Sigmoid colon (tissue), 4 donors: ENCODE results near the gene KCNMB2.

Experiments
- POLR2A ChIP-seq, 2 donors: fragments of 450-650 bp; IDR thresholded peaks; one replicate each; pipeline ENCODE4 v1.6.1; 2016; ENCODE audit warnings: antibody characterized with exemption in 2 of 2, mild to moderate bottlenecking in 2 of 2, moderate library complexity in 2 of 2
- POLR2AphosphoS5 ChIP-seq, 4 donors: sonication (generic); formaldehyde crosslinking; IDR thresholded peaks; one replicate each; pipeline ENCODE4 v1.6.1; 2017; ENCODE audit warnings: antibody characterized with exemption in 4 of 4
- TF ChIP-seq, protein P1 (sequence below), 4 experiments: fragments of 450-650 bp in 3 of 4; fragments of 200-600 bp in 1 of 4; IDR thresholded peaks; one replicate each; pipeline ENCODE4 v1.5.1; 2016 to 2019; ENCODE audit warnings: antibody characterized with exemption in 4 of 4, mild to moderate bottlenecking in 3 of 4, moderate library complexity in 2 of 4

DNA sequence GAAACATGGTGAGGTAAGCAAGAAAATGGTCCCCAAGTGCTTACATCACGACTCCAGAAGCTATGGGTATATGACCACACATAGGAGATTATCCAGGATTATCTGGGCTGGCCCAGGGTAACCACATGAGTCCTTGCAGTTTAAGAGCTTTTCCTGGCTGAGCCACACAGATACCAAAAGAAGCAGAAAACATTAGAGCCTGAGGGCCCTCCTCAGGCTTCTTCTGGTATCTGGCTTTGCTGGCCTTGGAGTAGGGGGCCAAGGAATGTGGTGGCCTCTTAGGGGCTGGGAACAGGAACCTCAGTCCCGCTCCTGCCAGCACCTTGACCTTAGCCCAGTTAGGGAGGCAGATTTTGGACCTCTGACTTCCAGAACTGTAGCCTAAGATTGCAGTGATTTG lies 259.1 kb downstream of the KCNMB2 start:
- TF ChIP-seq, protein P1, sequence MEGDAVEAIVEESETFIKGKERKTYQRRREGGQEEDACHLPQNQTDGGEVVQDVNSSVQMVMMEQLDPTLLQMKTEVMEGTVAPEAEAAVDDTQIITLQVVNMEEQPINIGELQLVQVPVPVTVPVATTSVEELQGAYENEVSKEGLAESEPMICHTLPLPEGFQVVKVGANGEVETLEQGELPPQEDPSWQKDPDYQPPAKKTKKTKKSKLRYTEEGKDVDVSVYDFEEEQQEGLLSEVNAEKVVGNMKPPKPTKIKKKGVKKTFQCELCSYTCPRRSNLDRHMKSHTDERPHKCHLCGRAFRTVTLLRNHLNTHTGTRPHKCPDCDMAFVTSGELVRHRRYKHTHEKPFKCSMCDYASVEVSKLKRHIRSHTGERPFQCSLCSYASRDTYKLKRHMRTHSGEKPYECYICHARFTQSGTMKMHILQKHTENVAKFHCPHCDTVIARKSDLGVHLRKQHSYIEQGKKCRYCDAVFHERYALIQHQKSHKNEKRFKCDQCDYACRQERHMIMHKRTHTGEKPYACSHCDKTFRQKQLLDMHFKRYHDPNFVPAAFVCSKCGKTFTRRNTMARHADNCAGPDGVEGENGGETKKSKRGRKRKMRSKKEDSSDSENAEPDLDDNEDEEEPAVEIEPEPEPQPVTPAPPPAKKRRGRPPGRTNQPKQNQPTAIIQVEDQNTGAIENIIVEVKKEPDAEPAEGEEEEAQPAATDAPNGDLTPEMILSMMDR (IDR thresholded peaks at IDR 0.05): no peak
- TF ChIP-seq POLR2A (IDR thresholded peaks at IDR 0.05) (no peak), POLR2AphosphoS5 (IDR thresholded peaks at IDR 0.05) (no peak)
